GM23248 (cell line): ENCODE data around the gene LRRC59.

Experiments used
- EZH2 ChIP-seq: fragments of 200-600 bp; sonication (generic); IDR thresholded peaks from 2 replicates; pipeline ENCODE4 v1.6.1; 2018; ENCODE audit warnings: antibody characterized with exemption, mild to moderate bottlenecking; ENCODE audit not compliant: insufficient read depth, poor library complexity, severe bottlenecking
- EZH2phosphoT487 ChIP-seq: fragments of 200-600 bp; sonication (generic); IDR thresholded peaks from 2 replicates; pipeline ENCODE4 v1.6.1; 2018; ENCODE audit warnings: antibody characterized with exemption, moderate library complexity, mild to moderate bottlenecking, low read depth; ENCODE audit not compliant: insufficient read depth

GRCh38 chr17:50353600-50354195 lies 43.6 kb downstream of the LRRC59 start:
- TF ChIP-seq EZH2phosphoT487 = no peak
- TF ChIP-seq EZH2 = no peak
